ENCODE data around the gene FAM217B. TPM values are rescaled to one million over a fixed set of nuclear protein-coding genes. Genes with fewer than 3 reads are reported as not detected.
A peak's percentile ranks its signal among the peaks of the same experiment; 100 is the strongest.

Gene FAM217B
- total RNA-seq, 6 donors from 2014 or later: 7.1 to 21.3 (median 13.0) TPM

- no peaks in the 10 kb centered on the region for H3K9me3 ChIP-seq
- peak overlapping the region in 3 of 4 donors; percentile 17 to 43 (median 28) for H3K4me3 ChIP-seq
- DNase-seq (no peak), ATAC-seq (ENCODE audit: low FRiP score in 2 of 2) (peak; percentile 30 to 37)
- no peaks in the 10 kb centered on the region for H3K27me3 ChIP-seq
- no peaks in the 10 kb centered on the region for H3K36me3 ChIP-seq
- peak overlapping the region; percentile 4 to 84 (median 30) for H3K27ac ChIP-seq
- TF ChIP-seq CTCF (IDR thresholded peaks at IDR 0.05): no peak
- TF ChIP-seq EP300 (IDR thresholded peaks at IDR 0.05): peak in 1 of 4 donors; percentile 60
- TF ChIP-seq POLR2AphosphoS5 (IDR thresholded peaks at IDR 0.05): no peak
- 36 to 39% methylated on average over 18 of the region's 18 CpGs for WGBS, 2 donors
- peaks cover 0 to 20% (median 9%) of the 10 kb centered on the region in 4 donors for H3K4me1 ChIP-seq
Observed at GRCh38 chr20:59993736-59994430, 53.7 kb downstream of the FAM217B start.

GRCh38 chr20:59994697-59995122 is 54.5 kb downstream of the FAM217B start:
- DNase-seq (peak in 1 of 2 donors; percentile 89), ATAC-seq (ENCODE audit: low FRiP score in 2 of 2) (peak; percentile 58 to 90)
- no peaks in the 10 kb centered on the region for H3K27me3 ChIP-seq
- WGBS, 2 donors: 20 to 58% methylated on average over 1 to 5 of the region's 5 CpGs
- no peaks in the 10 kb centered on the region for H3K36me3 ChIP-seq
- no peaks in the 10 kb centered on the region for H3K9me3 ChIP-seq
- peak overlapping the region in 3 of 4 donors; percentile 17 to 43 (median 28) for H3K4me3 ChIP-seq
- H3K4me1 ChIP-seq: peaks cover 0 to 20% (median 9%) of the 10 kb centered on the region in 4 donors
- TF ChIP-seq POLR2A (IDR thresholded peaks at IDR 0.05) (peak in 1 of 4 donors; percentile 54), EP300 (IDR thresholded peaks at IDR 0.05) (no peak), POLR2AphosphoS5 (IDR thresholded peaks at IDR 0.05) (peak in 1 of 2 donors; percentile 10), CTCF (IDR thresholded peaks at IDR 0.05) (no peak)
- peak overlapping the region in 2 of 4 donors; percentile 4 to 84 for H3K27ac ChIP-seq

GRCh38 chr20:59996108-59996507 is 55.9 kb downstream of the FAM217B start:
- Histone ChIP-seq H3K36me3 (no peaks in the 10 kb centered on the region), H3K27ac (no peak overlapping the region), H3K9me3 (no peaks in the 10 kb centered on the region), H3K4me3 (no peak overlapping the region), H3K4me1 (peaks cover 0 to 17% (median 9%) of the 10 kb centered on the region in 4 donors), H3K27me3 (no peaks in the 10 kb centered on the region)
- ATAC-seq (ENCODE audit: low FRiP score in 2 of 2) (no peak), DNase-seq (no peak)
- 100% methylated on average over 1 of the region's 1 CpG; no CpG with 5 or more reads in 1 of the 2 donors for WGBS, 2 donors
- TF ChIP-seq CTCF (IDR thresholded peaks at IDR 0.05) (no peak), POLR2A (IDR thresholded peaks at IDR 0.05) (no peak), POLR2AphosphoS5 (IDR thresholded peaks at IDR 0.05) (no peak), EP300 (IDR thresholded peaks at IDR 0.05) (no peak)

GRCh38 chr20:59997896-59998295 is 57.7 kb downstream of the FAM217B start:
- TF ChIP-seq POLR2A (IDR thresholded peaks at IDR 0.05) (no peak), CTCF (IDR thresholded peaks at IDR 0.05) (no peak), EP300 (IDR thresholded peaks at IDR 0.05) (no peak), POLR2AphosphoS5 (IDR thresholded peaks at IDR 0.05) (no peak)
- no peaks in the 10 kb centered on the region for H3K27me3 ChIP-seq
- ATAC-seq (ENCODE audit: low FRiP score in 2 of 2) (no peak), DNase-seq (no peak)
- H3K27ac ChIP-seq: no peak overlapping the region
- peaks cover 0 to 14% (median 9%) of the 10 kb centered on the region in 4 donors for H3K4me1 ChIP-seq
- H3K4me3 ChIP-seq: no peak overlapping the region
- H3K9me3 ChIP-seq: no peaks in the 10 kb centered on the region
- H3K36me3 ChIP-seq: no peaks in the 10 kb centered on the region
- 82 to 92% methylated on average over 2 of the region's 2 CpGs for WGBS, 2 donors

Other genes starting within 250 kb of the FAM217B start
- 10 to 100 TPM in 1 of 6 donors, 1 to 10 TPM in 5; 1.1 to 13.3 (median 2.0) TPM for gene SYCP2, start 6.8 kb upstream of the FAM217B start, total RNA-seq
- gene PPP1R3D, start 84 bp upstream of the FAM217B start, total RNA-seq: 10 to 100 TPM in 4 of 6 donors, 1 to 10 TPM in 2; 6.3 to 12.6 (median 10.4) TPM
- 10 to 100 TPM in 3 of 6 donors, 1 to 10 TPM in 3; 4.0 to 18.9 (median 11.1) TPM for gene CDH26, start 18.0 kb downstream of the FAM217B start, total RNA-seq